NCI-H2029 (cell line): ENCODE measurements around the gene LPP.
"Not testable (repeated sequence)": the region's sequence is repeated elsewhere in the genome, so short reads cannot be mapped to it uniquely, and the experiment has no call there.

Experiments used
- DNase-seq: peaks from one replicate; lab custom pipeline; 2025; lab: John Stamatoyannopoulos, UW

LPP gene

DNA sequence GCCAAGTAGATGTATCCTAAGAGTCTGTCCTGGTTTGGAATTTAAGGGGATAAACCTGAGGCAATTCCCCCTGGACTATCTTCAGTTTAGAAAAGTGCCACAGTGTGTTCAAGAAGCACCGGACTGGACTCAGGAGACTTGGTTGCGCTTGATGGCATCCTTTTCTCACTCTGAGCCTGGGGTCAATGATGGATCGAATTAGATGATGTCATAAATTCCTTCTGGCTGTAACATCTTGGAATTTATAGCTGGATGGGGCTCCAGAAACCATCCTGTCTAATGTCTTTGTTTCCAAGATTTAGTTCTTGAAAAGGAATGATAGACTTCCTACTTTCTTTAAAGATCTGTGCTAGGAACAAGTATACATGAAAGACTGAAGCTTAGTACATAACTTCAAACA is 280.6 kb downstream of the LPP start:
- DNase-seq, result no peak

DNA sequence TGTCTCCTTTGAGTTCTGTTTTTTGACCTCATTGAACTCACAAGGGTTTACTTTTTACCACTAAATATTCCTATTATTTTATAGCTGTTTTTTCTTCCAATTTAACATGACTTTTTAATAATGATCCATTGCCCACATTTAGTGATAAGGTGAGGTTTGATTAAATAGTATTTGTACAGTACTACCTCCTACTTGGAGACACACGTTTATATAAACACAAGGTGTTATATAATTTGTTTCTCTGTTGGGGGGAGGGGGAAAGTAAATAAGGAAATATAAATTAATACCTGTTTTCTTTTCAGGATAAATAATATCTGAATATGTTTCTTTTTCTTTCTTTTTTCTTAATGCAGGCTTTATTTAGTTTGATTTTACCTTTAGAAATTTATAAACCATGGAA is 281.3 kb downstream of the LPP start:
- no peak for DNase-seq

GRCh38 chr3:188437926-188438325 is 284.0 kb downstream of the LPP start:
- no peak for DNase-seq

DNA sequence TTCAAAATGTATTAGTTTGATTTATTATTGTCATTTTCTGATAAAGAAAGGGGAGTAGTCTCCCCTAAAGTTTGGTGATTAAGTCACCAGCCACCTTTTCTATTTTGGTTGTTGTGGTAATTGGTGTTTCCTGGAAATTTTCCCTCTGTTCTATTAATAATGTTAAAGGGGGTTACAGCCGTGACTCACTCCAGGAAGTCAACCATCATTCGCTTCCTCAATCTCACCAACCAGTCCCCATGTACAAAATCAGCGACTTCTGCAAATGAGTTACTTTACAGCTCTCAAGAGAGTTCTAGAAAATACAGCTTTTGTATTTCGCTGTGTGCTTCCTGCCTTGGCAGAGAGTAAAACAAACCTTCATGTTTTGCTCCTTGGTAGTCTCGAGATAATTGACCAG is 285.1 kb downstream of the LPP start:
- DNase-seq, result no peak

- DNase-seq, result no peak
These were observed 286.5 kb downstream of the LPP start for GRCh38 chr3:188440340-188440972.

DNA sequence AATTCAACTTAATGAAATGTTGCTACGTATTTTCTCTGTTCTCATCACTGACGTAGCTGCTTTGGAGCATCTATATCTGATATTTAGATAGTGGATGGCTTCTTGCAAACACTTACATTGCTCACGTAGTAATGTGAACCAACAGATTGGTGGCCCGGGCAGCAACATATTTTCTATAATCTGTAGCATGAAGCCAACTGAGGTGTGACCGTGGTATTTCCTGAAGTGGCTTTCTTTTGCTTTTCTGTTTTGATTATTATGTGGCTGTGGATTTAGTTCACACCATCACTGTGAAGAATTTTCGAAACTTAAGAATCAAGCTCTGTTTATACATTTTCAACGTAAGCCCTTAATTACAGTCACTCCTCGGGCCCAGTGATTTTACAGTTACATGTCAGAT is 288.5 kb downstream of the LPP start:
- no peak for DNase-seq

GRCh38 chr3:188445175-188445574 is 291.2 kb downstream of the LPP start:
- DNase-seq, result not testable (repeated sequence)

GRCh38 chr3:188446014-188446413 is 292.1 kb downstream of the LPP start:
- DNase-seq, result no peak

DNA sequence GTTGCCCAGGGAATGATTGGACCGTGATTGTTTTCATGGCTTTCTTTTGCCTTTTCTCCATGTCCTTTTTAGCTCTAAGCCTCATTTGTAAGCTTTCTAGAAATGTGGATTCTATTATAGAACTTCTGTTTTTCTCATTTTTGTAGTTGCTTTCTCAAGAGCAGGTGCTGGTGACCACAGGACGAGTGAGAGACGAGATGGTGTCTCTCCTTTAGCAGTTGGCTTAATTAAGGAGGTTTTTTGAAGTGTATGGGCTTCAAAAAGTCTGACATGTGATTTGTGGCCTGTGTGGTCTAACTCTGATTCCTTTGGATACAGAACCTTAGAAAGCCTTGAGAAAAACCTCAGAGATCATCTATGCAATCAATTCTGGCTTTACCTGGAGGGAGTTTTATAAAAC is 292.8 kb downstream of the LPP start:
- DNase-seq, result no peak

- DNase-seq, result no peak
These were observed 294.9 kb downstream of the LPP start for GRCh38 chr3:188448813-188449212.

- DNase-seq, result no peak
These were observed 295.5 kb downstream of the LPP start for GRCh38 chr3:188449421-188449820.

DNA sequence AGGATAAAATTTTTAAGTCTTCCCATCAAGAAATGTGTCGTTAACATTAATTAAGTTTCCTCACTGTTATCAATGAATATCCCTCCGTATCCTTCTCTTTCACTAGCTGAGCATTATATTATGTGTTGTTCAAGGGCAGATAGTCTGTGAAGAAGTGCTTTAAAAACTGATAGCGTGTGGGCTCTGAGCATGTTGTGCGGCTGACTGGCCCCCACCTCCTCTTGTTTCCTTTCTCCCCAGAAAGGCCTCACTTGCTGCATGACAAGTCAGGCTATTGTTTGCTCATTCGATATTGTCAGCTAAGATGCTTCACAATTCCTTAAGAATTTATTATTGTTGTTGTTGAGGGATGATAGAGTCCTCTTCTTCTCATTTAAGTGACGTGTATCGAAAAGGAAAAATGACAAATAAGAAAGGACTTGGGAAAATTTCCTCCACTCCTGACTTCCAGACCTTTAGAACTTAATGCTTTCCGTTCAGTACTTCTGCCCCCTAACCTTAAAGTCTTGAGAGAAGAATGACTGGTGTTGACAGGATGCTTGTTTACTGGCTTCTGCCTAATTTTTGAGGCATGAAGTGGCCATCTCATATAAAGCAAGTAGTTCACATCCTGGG is 298.3 kb downstream of the LPP start:
- no peak for DNase-seq

- no peak for DNase-seq
These were observed 299.8 kb downstream of the LPP start for GRCh38 chr3:188453431-188454384.

- no peak for DNase-seq
These were observed 301.8 kb downstream of the LPP start for GRCh38 chr3:188455748-188456147.

- DNase-seq, result no peak
These were observed 304.8 kb downstream of the LPP start for GRCh38 chr3:188458756-188459155.

DNA sequence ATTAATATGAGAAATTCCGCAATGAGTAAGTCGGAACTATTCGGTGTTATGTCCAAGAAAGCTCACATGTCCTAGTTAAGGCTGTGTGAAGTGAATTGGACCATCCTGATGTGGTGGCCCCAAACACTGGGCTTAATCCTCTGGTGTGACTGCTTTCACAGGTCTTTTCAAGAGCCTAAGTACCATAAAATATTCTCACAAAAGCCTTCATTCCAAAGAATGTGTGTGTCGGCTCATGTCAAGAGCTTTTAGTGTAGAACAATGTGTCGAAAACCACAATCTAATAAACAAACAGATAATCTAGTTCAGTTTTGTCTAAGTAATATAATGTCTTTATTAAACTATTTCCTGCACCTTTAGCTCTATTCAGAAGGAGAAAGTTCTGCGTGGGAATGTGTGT is 311.4 kb downstream of the LPP start:
- DNase-seq, result no peak

DNA sequence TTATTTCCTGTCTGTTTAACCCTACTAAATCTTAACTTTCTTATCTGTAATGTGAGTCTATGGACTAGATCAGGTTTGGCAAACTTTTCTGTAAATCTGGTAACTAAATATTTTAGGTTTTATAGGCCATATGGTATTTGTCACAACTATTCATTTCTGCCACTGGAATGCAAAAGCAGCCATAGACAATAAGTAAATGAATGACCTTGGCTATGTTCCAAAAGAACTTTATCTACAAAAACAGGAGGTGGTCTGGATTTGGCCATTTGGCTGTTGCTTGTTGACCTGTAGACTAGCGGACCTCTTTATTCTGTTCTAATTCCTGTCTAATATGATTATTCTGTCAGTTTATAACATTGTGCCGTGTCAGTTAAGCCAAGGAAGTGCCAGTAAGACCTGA is 314.2 kb downstream of the LPP start:
- DNase-seq, result no peak

- DNase-seq, result peak; percentile 41
These were observed 314.7 kb downstream of the LPP start for GRCh38 chr3:188468662-188469061.

GRCh38 chr3:188469228-188469885 is 315.4 kb downstream of the LPP start:
- no peak for DNase-seq

- no peak for DNase-seq
These were observed 316.7 kb downstream of the LPP start for GRCh38 chr3:188470508-188471130.

DNA sequence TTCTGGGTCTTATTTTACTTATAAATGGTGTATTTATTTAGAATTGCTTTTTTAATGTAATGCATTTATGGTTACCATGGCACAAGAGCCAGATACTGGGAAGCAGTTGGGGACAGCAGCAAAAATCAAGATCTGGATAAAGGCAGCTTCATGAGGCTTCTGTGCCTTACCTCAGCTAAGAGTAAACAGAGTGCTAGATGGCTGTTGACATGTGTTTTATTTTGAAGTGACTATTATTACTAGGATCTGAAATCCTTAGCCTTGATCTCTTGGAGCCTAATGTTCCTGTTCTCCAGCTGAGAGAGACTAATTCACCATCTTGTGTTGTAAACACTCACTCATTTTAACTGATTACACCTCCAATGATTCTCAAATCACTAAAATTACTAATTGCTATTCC is 317.8 kb downstream of the LPP start:
- DNase-seq, result no peak

GRCh38 chr3:188472336-188472735 is 318.4 kb downstream of the LPP start:
- DNase-seq, result no peak
